Panc1 (cell line): ENCODE data around the gene INSYN2A. TPM values are rescaled to one million over a fixed set of nuclear protein-coding genes. Genes with fewer than 3 reads are reported as not detected.

Source experiments
- ATAC-seq: fragments of 200-7000 bp; cut with Tn5 transposase; 2 replicates; pipeline ENCODE4 v1.9.1; 2020; ENCODE audit warnings: mild to moderate bottlenecking, moderate library complexity
- BruUV-seq: library from RNA; stranded (reverse); fragments of 400-500 nt; replicated peaks from 2 replicates; lab custom pipeline; 2021; lab: Mats Ljungman, UMichigan
- CTCF ChIA-PET: fragments of 300-600 bp; sonication (Branson Sonifier 250); formaldehyde crosslinking; loops from one replicate; lab custom pipeline; 2022; ENCODE audit warnings: antibody characterized with exemption; lab: Charles Lee
- POLR2A ChIA-PET: fragments of 300-600 bp; sonication (Branson Sonifier 250); formaldehyde crosslinking; loops from one replicate; lab custom pipeline; 2022; ENCODE audit warnings: antibody characterized with exemption; lab: Charles Lee
- DNase-seq: peaks from one replicate; pipeline ENCODE4 v3.0.0-alpha.2; 2010; ENCODE audit warnings: low read depth, low spot score
- H3K27ac ChIP-seq: 2 replicates; pipeline ENCODE4 v1.5.1; 2011; ENCODE audit warnings: mild to moderate bottlenecking, low read length, inconsistent platforms
- H3K27me3 ChIP-seq: fragments of 200-500 bp; sonication (Bioruptor generic); 2 replicates; pipeline ENCODE4 v1.6.0; 2014; ENCODE audit warnings: low read length, inconsistent platforms; ENCODE audit not compliant: control insufficient read depth, insufficient read depth
- H3K36me3 ChIP-seq: fragments of 200-500 bp; sonication (Bioruptor generic); 2 replicates; pipeline ENCODE4 v1.5.1; 2014; ENCODE audit warnings: inconsistent platforms, mild to moderate bottlenecking, low read length, moderate library complexity; ENCODE audit not compliant: control insufficient read depth, insufficient read depth
- H3K4me1 ChIP-seq: 2 replicates; pipeline ENCODE4 v1.5.1; 2011; ENCODE audit warnings: inconsistent platforms, mild to moderate bottlenecking, low read length, moderate library complexity; ENCODE audit not compliant: control insufficient read depth, insufficient read depth
- H3K4me3 ChIP-seq, 2 experiments: 2 replicates each; pipeline ENCODE4 v1.5.1; 2011 to 2012; ENCODE audit warnings: low read depth in 2 of 2, low read length in 2 of 2, mild to moderate bottlenecking in 2 of 2, inconsistent platforms in 1 of 2, moderate library complexity in 1 of 2
- H3K9me3 ChIP-seq: fragments of 200-500 bp; sonication (Bioruptor generic); 2 replicates; pipeline ENCODE4 v1.5.1; 2014; ENCODE audit warnings: low read depth, mild to moderate bottlenecking, inconsistent platforms, low read length, moderate library complexity; ENCODE audit not compliant: control insufficient read depth, insufficient read depth
- POLR2AphosphoS5 ChIP-seq: IDR thresholded peaks from 2 replicates; pipeline ENCODE4 v1.6.1; 2012; ENCODE audit warnings: mild to moderate bottlenecking, low read depth, low read length, moderate library complexity
- SIN3A ChIP-seq: IDR thresholded peaks from 2 replicates; pipeline ENCODE4 v1.6.1; 2012; ENCODE audit warnings: low read depth, mild to moderate bottlenecking, low read length, moderate library complexity, borderline replicate concordance; ENCODE audit not compliant: insufficient read depth
- TCF7L2 ChIP-seq: IDR thresholded peaks from 2 replicates; pipeline ENCODE4 v1.6.1; 2011; ENCODE audit warnings: mild to moderate bottlenecking, low read depth, low read length, inconsistent platforms
- in situ Hi-C: cut with HindIII; loops from 2 replicates; pipeline ENCODE4 v1.10.0; 2016; ENCODE audit warnings: low sequenced_read_pairs, low pct_unique_long_range_greater_than_20kb
- intact Hi-C: fragments of 100-400 bp; cut with micrococcal nuclease; formaldehyde crosslinking; loops from one replicate; pipeline ENCODE4 v1.10.0; 2022; ENCODE audit not compliant: unreplicated experiment
- total RNA-seq: library from RNA; stranded (reverse); gene quantifications from one replicate; pipeline ENCODE4 v1.2.1, GENCODE V29; 2021; ENCODE audit not compliant: unreplicated experiment
- TF ChIP-seq, protein P1 (sequence below), 2 experiments: IDR thresholded peaks; 2 replicates each; pipeline ENCODE4 v1.6.1; 2011 to 2012; ENCODE audit warnings: low read depth in 2 of 2, control low read depth in 1 of 2, low read length in 1 of 2, mild to moderate bottlenecking in 1 of 2, moderate library complexity in 1 of 2; ENCODE audit not compliant: insufficient read depth in 1 of 2
- TF ChIP-seq, protein P2 (sequence below): fragments of 450-650 bp; IDR thresholded peaks from 2 replicates; pipeline ENCODE4 v1.5.1; 2017; ENCODE audit warnings: mild to moderate bottlenecking

Gene INSYN2A
- total RNA-seq, 1 experiment from 2014 or later: not detected

DNA sequence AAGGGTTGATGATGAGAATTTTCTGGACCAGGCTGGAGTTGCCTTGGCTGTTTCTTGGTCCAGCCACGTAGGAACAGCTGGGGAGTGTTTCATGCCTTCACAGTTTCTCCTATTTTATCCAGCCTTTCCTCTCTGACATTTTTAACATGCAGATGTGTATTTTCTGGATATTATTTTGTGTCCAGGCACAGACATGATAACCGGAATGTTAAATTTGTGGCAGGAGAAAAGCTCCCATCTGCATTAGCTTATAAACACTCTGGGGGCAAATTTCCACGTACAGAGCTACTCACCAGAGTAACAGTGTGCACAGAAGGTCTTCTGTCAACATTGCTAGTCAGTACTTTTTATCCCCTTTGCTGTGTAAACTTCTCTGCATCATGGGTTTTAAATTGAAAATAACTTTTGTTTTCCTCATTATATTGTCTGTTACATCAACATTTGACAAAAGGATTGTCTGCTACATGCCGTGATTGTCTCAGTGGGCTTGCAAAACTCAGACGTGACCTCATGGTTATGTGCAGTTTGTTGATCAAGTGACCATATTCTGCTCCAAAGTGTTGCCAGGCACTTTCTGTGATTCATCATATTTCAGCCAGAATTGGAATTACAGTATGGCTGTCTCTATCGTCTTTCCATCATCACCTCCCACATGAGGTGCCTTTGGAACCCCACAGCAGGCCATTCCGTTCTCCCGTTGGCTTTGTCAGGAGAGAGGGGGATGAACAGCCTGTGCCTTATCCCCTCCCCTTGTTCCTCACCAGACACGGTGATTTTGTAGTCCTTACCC lies 41.4 kb downstream of the INSYN2A start:
- Histone ChIP-seq H3K27me3 (no peaks in the 10 kb centered on the region), H3K9me3 (no peaks in the 10 kb centered on the region), H3K27ac (no peak overlapping the region), H3K4me1 (0 out of 2 replicates have a peak, but pooled peaks cover 3% of the 10 kb centered on the region), H3K4me3 (no peak overlapping the region), H3K36me3 (no peaks in the 10 kb centered on the region)
- BruUV-seq: no TSS peak
- no peak for TF ChIP-seq TCF7L2
- TF ChIP-seq SIN3A: no peak
- TF ChIP-seq, protein P1, sequence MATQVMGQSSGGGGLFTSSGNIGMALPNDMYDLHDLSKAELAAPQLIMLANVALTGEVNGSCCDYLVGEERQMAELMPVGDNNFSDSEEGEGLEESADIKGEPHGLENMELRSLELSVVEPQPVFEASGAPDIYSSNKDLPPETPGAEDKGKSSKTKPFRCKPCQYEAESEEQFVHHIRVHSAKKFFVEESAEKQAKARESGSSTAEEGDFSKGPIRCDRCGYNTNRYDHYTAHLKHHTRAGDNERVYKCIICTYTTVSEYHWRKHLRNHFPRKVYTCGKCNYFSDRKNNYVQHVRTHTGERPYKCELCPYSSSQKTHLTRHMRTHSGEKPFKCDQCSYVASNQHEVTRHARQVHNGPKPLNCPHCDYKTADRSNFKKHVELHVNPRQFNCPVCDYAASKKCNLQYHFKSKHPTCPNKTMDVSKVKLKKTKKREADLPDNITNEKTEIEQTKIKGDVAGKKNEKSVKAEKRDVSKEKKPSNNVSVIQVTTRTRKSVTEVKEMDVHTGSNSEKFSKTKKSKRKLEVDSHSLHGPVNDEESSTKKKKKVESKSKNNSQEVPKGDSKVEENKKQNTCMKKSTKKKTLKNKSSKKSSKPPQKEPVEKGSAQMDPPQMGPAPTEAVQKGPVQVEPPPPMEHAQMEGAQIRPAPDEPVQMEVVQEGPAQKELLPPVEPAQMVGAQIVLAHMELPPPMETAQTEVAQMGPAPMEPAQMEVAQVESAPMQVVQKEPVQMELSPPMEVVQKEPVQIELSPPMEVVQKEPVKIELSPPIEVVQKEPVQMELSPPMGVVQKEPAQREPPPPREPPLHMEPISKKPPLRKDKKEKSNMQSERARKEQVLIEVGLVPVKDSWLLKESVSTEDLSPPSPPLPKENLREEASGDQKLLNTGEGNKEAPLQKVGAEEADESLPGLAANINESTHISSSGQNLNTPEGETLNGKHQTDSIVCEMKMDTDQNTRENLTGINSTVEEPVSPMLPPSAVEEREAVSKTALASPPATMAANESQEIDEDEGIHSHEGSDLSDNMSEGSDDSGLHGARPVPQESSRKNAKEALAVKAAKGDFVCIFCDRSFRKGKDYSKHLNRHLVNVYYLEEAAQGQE (IDR thresholded peaks at IDR 0.05; ENCODE audit: insufficient read depth in 1 of 2, low read depth in 2 of 2, low read length in 1 of 2): no peak
- TF ChIP-seq, protein P2, sequence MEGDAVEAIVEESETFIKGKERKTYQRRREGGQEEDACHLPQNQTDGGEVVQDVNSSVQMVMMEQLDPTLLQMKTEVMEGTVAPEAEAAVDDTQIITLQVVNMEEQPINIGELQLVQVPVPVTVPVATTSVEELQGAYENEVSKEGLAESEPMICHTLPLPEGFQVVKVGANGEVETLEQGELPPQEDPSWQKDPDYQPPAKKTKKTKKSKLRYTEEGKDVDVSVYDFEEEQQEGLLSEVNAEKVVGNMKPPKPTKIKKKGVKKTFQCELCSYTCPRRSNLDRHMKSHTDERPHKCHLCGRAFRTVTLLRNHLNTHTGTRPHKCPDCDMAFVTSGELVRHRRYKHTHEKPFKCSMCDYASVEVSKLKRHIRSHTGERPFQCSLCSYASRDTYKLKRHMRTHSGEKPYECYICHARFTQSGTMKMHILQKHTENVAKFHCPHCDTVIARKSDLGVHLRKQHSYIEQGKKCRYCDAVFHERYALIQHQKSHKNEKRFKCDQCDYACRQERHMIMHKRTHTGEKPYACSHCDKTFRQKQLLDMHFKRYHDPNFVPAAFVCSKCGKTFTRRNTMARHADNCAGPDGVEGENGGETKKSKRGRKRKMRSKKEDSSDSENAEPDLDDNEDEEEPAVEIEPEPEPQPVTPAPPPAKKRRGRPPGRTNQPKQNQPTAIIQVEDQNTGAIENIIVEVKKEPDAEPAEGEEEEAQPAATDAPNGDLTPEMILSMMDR: no peak
- no peak for TF ChIP-seq POLR2AphosphoS5
- ChIA-PET CTCF (no interaction called here), POLR2A (no interaction called here)
- DNase-seq (no peak), ATAC-seq (no peak)
- in situ Hi-C loops: no loop called here
- intact Hi-C loops: no loop called here

DNA sequence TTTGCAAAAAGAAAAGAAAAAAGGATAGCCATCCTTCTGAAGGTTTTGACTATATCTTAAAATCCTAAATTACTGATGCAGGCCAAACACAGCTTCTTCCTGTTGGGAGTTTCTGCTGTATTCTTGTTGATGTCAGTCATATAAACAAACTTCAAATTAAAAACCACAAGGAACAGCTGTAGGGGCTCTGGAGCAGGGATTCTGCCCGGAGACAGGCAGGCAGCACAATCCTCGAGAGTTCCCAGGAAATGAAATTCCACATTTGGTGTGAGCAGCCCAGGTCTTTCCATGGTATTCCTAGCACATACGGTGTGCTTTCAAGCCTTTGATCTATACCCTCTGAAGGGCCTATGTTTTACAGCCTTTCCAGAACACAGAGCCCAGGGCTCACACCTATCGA lies 43.2 kb downstream of the INSYN2A start:
- no TSS peak for BruUV-seq
- Histone ChIP-seq H3K36me3 (no peaks in the 10 kb centered on the region), H3K27me3 (no peaks in the 10 kb centered on the region), H3K4me1 (peaks cover 8% of the 10 kb centered on the region), H3K27ac (no peak overlapping the region), H3K4me3 (no peak overlapping the region), H3K9me3 (no peaks in the 10 kb centered on the region)
- in situ Hi-C loops: no loop called here
- ChIA-PET POLR2A (no interaction called here), CTCF (no interaction called here)
- DNase-seq (no peak), ATAC-seq (no peak)
- intact Hi-C loops: no loop called here
- no peak for TF ChIP-seq TCF7L2
- no peak for TF ChIP-seq SIN3A
- TF ChIP-seq, protein P1 (IDR thresholded peaks at IDR 0.05; ENCODE audit: insufficient read depth in 1 of 2, low read depth in 2 of 2, low read length in 1 of 2): no peak
- TF ChIP-seq POLR2AphosphoS5: no peak
- TF ChIP-seq, protein P2: no peak
